HL-60 (cell line): ENCODE data around the gene IGFBP4.

Experiments
- DNase-seq, 2 experiments: peaks; one replicate each; pipeline ENCODE4 v3.0.0-alpha.2; 2010 to 2020; ENCODE audit warnings: low read depth in 1 of 2, low spot score in 1 of 2
- H3K27ac ChIP-seq: fragments of 250-450 bp; sonication (Bioruptor Pico); replicated peaks from 2 replicates; pipeline ENCODE4 v1.5.1; 2020; ENCODE audit warnings: mild to moderate bottlenecking, moderate library complexity
- H3K27me3 ChIP-seq: fragments of 250-450 bp; sonication (Bioruptor Pico); 2 replicates; pipeline ENCODE4 v1.5.1; 2021; ENCODE audit warnings: mild to moderate bottlenecking, moderate library complexity; ENCODE audit not compliant: insufficient read depth, poor library complexity, severe bottlenecking
- H3K4me3 ChIP-seq: replicated peaks from 2 replicates; pipeline ENCODE4 v1.5.1; 2011; ENCODE audit warnings: mild to moderate bottlenecking, control low read depth, low read length; ENCODE audit not compliant: insufficient read depth
- GABPA ChIP-seq: IDR thresholded peaks from 2 replicates; pipeline ENCODE4 v1.6.1; 2012; ENCODE audit warnings: low read depth
- POLR2AphosphoS5 ChIP-seq: IDR thresholded peaks from 2 replicates; pipeline ENCODE4 v1.6.1; 2012; ENCODE audit warnings: low read depth
- SPI1 ChIP-seq: IDR thresholded peaks from 2 replicates; pipeline ENCODE4 v1.6.1; 2012; ENCODE audit warnings: low read depth, mild to moderate bottlenecking, borderline replicate concordance
- TF ChIP-seq, protein P1 (sequence below): IDR thresholded peaks from 2 replicates; pipeline ENCODE4 v1.6.1; 2012; ENCODE audit warnings: low read depth; ENCODE audit not compliant: insufficient replicate concordance
- TF ChIP-seq, protein P2 (sequence below): IDR thresholded peaks from one replicate; pipeline ENCODE4 v1.5.1; 2011; ENCODE audit warnings: low read length, control low read depth, inconsistent platforms; ENCODE audit not compliant: insufficient read depth

The IGFBP4 gene

DNA sequence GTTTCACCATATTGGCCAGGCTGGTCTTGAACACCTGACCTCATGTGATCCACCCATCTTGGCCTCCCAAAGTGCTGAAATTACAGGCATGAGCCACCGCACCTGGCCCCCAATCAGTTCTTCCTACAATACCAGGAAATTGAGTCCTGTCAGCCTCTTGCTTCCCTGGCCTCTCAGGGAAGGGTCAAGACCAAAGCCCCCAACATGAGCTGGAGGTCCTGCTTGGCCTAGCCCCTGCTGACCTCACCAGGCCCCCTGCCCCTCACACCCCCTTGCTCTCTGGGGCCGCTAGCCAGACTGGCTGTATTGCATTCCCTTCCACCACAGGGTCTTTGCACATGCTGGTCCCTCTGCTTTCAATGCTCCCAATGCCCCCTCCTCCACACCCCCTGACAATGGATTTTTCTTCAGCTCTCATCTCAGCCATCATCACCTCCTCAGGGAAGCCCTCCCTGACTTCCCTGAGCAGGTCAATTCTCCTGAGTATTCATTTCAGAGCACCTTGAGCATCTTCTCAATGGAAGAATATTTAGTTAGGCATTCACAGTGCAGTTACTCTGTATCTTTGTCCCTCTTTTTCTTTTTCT is 24.1 kb downstream of the IGFBP4 start:
- TF ChIP-seq, protein P1, sequence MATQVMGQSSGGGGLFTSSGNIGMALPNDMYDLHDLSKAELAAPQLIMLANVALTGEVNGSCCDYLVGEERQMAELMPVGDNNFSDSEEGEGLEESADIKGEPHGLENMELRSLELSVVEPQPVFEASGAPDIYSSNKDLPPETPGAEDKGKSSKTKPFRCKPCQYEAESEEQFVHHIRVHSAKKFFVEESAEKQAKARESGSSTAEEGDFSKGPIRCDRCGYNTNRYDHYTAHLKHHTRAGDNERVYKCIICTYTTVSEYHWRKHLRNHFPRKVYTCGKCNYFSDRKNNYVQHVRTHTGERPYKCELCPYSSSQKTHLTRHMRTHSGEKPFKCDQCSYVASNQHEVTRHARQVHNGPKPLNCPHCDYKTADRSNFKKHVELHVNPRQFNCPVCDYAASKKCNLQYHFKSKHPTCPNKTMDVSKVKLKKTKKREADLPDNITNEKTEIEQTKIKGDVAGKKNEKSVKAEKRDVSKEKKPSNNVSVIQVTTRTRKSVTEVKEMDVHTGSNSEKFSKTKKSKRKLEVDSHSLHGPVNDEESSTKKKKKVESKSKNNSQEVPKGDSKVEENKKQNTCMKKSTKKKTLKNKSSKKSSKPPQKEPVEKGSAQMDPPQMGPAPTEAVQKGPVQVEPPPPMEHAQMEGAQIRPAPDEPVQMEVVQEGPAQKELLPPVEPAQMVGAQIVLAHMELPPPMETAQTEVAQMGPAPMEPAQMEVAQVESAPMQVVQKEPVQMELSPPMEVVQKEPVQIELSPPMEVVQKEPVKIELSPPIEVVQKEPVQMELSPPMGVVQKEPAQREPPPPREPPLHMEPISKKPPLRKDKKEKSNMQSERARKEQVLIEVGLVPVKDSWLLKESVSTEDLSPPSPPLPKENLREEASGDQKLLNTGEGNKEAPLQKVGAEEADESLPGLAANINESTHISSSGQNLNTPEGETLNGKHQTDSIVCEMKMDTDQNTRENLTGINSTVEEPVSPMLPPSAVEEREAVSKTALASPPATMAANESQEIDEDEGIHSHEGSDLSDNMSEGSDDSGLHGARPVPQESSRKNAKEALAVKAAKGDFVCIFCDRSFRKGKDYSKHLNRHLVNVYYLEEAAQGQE: no peak
- TF ChIP-seq POLR2AphosphoS5 (no peak), GABPA (no peak), SPI1 (no peak)
- TF ChIP-seq, protein P2, sequence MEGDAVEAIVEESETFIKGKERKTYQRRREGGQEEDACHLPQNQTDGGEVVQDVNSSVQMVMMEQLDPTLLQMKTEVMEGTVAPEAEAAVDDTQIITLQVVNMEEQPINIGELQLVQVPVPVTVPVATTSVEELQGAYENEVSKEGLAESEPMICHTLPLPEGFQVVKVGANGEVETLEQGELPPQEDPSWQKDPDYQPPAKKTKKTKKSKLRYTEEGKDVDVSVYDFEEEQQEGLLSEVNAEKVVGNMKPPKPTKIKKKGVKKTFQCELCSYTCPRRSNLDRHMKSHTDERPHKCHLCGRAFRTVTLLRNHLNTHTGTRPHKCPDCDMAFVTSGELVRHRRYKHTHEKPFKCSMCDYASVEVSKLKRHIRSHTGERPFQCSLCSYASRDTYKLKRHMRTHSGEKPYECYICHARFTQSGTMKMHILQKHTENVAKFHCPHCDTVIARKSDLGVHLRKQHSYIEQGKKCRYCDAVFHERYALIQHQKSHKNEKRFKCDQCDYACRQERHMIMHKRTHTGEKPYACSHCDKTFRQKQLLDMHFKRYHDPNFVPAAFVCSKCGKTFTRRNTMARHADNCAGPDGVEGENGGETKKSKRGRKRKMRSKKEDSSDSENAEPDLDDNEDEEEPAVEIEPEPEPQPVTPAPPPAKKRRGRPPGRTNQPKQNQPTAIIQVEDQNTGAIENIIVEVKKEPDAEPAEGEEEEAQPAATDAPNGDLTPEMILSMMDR: no peak
- no peaks in the 10 kb centered on the region for H3K27me3 ChIP-seq
- no peak overlapping the region for H3K4me3 ChIP-seq
- no peak for DNase-seq
- H3K27ac ChIP-seq: no peak overlapping the region

- TF ChIP-seq, protein P1: no peak
- no peak for TF ChIP-seq POLR2AphosphoS5
- TF ChIP-seq, protein P2: no peak
- no peak for TF ChIP-seq GABPA
- no peak for TF ChIP-seq SPI1
- no peak overlapping the region for H3K4me3 ChIP-seq
- no peak for DNase-seq
- H3K27ac ChIP-seq: no peak overlapping the region
- no peaks in the 10 kb centered on the region for H3K27me3 ChIP-seq
These were observed 25.3 kb downstream of the IGFBP4 start for GRCh38 chr17:40468560-40468959.

GRCh38 chr17:40469805-40470675 is 26.8 kb downstream of the IGFBP4 start:
- Histone ChIP-seq H3K27me3 (peaks cover 2% of the 10 kb centered on the region), H3K4me3 (no peak overlapping the region), H3K27ac (no peak overlapping the region)
- no peak for TF ChIP-seq POLR2AphosphoS5
- TF ChIP-seq SPI1: no peak
- TF ChIP-seq GABPA: no peak
- TF ChIP-seq, protein P2: no peak
- TF ChIP-seq, protein P1: no peak
- no peak for DNase-seq
